Endothelial cell of umbilical vein (primary cell): ENCODE results near the gene EIF3D. TPM values are rescaled to one million over a fixed set of nuclear protein-coding genes. Genes with fewer than 3 reads are reported as not detected.

Source experiments
- BruUV-seq: library from RNA; stranded (reverse); fragments of 400-500 nt; replicated peaks from 2 replicates; lab custom pipeline; 2021; lab: Mats Ljungman, UMichigan
- CTCF ChIA-PET: fragments of 300-600, 350-600 bp; sonication (Branson Sonifier 250); formaldehyde crosslinking; loops from one replicate; lab custom pipeline; 2021; ENCODE audit warnings: antibody characterized with exemption, inconsistent platforms; lab: Charles Lee
- POLR2A ChIA-PET: fragments of 300-600, 350-600 bp; sonication (Branson Sonifier 250); formaldehyde crosslinking; loops from one replicate; lab custom pipeline; 2021; ENCODE audit warnings: antibody characterized with exemption, inconsistent platforms; lab: Charles Lee
- DNase-seq: peaks from one replicate; pipeline ENCODE4 v3.0.0-alpha.2; 2011; ENCODE audit warnings: low read depth, low spot score
- FAIRE-seq: peaks from 2 replicates; lab custom pipeline; 2011; peaks lifted over from hg19 to GRCh38; lab: Jason Lieb, UNC
- H2AFZ ChIP-seq: 2 replicates; pipeline ENCODE4 v1.6.0; 2012; ENCODE audit warnings: low read depth, low read length, control low read depth, inconsistent platforms
- H3K27ac ChIP-seq: 2 replicates; pipeline ENCODE4 v1.5.1; 2011; ENCODE audit warnings: low read depth, mild to moderate bottlenecking, control low read depth, low read length, moderate library complexity; ENCODE audit not compliant: insufficient read depth
- H3K27me3 ChIP-seq, 2 experiments: 2 replicates each; pipeline versions ENCODE4 v1.6.0 to v1.6.1; 2011; ENCODE audit warnings: low read length in 2 of 2, mixed read lengths in 1 of 2; ENCODE audit not compliant: control insufficient read depth in 2 of 2, insufficient read depth in 2 of 2
- H3K36me3 ChIP-seq, 2 experiments: 2 replicates in 1 of 2; 3 replicates in 1 of 2; pipeline ENCODE4 v1.5.1; 2011; ENCODE audit warnings: low read length in 2 of 2, mild to moderate bottlenecking in 1 of 2, moderate library complexity in 1 of 2; ENCODE audit not compliant: control insufficient read depth in 2 of 2, insufficient read depth in 2 of 2; ENCODE audit errors: extremely low read depth in 1 of 2
- H3K4me1 ChIP-seq: 3 replicates; pipeline ENCODE4 v1.5.1; 2011; ENCODE audit warnings: mild to moderate bottlenecking, low read length; ENCODE audit not compliant: control insufficient read depth, insufficient read depth; ENCODE audit errors: extremely low read depth
- H3K4me2 ChIP-seq: 2 replicates; pipeline ENCODE4 v1.6.1; 2011; ENCODE audit warnings: low read length, control low read depth, mixed read lengths; ENCODE audit not compliant: insufficient read depth
- H3K4me3 ChIP-seq, 3 experiments: fragments of 200-600 bp in 1 of 3; sonication (generic), shearing (Covaris generic) in 1 of 3; replicated peaks in 1 of 3; 2 replicates each; pipeline ENCODE4 v1.5.1; 2011 to 2016; ENCODE audit warnings: control low read depth in 3 of 3, low read length in 3 of 3, mild to moderate bottlenecking in 2 of 3, inconsistent platforms in 1 of 3, low read depth in 1 of 3, moderate library complexity in 1 of 3; ENCODE audit not compliant: insufficient read depth in 1 of 3
- H3K79me2 ChIP-seq: 2 replicates; pipeline ENCODE4 v1.6.0; 2012; ENCODE audit warnings: low read length, inconsistent platforms; ENCODE audit not compliant: control insufficient read depth, insufficient read depth
- H3K9ac ChIP-seq: replicated peaks from 2 replicates; pipeline ENCODE3; 2011; ENCODE audit warnings: low read length, control low read depth; ENCODE audit not compliant: insufficient read depth; ENCODE audit errors: extremely low read depth
- H3K9me1 ChIP-seq: replicated peaks from 3 replicates; pipeline ENCODE4 v1.6.0; 2011; ENCODE audit warnings: mild to moderate bottlenecking, low read length; ENCODE audit not compliant: control insufficient read depth, insufficient read depth; ENCODE audit errors: extremely low read depth
- H3K9me3 ChIP-seq: replicated peaks from 2 replicates; pipeline ENCODE4 v1.5.1; 2012; ENCODE audit warnings: low read length, inconsistent platforms; ENCODE audit not compliant: control insufficient read depth, insufficient read depth
- H4K20me1 ChIP-seq: replicated peaks from 2 replicates; pipeline ENCODE3; 2011; ENCODE audit warnings: mild to moderate bottlenecking, low read length; ENCODE audit not compliant: control insufficient read depth, insufficient read depth; ENCODE audit errors: extremely low read depth
- CTCF ChIP-seq, 2 donors: IDR thresholded peaks; 1 replicate in 1 of 2; 2 replicates in 1 of 2; pipeline ENCODE4 v1.5.1; 2011; ENCODE audit warnings: low read length in 2 of 2, mild to moderate bottlenecking in 2 of 2, moderate library complexity in 2 of 2, control low read depth in 1 of 2, inconsistent platforms in 1 of 2, low read depth in 1 of 2; ENCODE audit not compliant: insufficient read depth in 1 of 2; ENCODE audit errors: extremely low read depth in 1 of 2
- EZH2 ChIP-seq: IDR thresholded peaks from 2 replicates; pipeline ENCODE4 v1.6.1; 2012; ENCODE audit warnings: borderline replicate concordance, low read depth, mild to moderate bottlenecking, moderate library complexity, low read length, inconsistent platforms; ENCODE audit not compliant: severe bottlenecking
- FOS ChIP-seq: IDR thresholded peaks from 2 replicates; pipeline ENCODE4 v1.6.1; 2011; ENCODE audit warnings: mild to moderate bottlenecking, low read length, moderate library complexity, borderline replicate concordance; ENCODE audit not compliant: insufficient read depth
- GATA2 ChIP-seq: IDR thresholded peaks from 2 replicates; pipeline ENCODE4 v1.7.0; 2011; ENCODE audit warnings: low read depth, mild to moderate bottlenecking, moderate library complexity, mixed read lengths, low read length; ENCODE audit not compliant: insufficient read length, insufficient read depth
- JUN ChIP-seq: IDR thresholded peaks from 2 replicates; pipeline ENCODE4 v1.6.1; 2011; ENCODE audit warnings: borderline replicate concordance, low read depth; ENCODE audit not compliant: insufficient read length, insufficient read depth
- MAX ChIP-seq: IDR thresholded peaks from 2 replicates; pipeline ENCODE4 v1.6.1; 2011; ENCODE audit not compliant: insufficient read depth, insufficient read length
- MYC ChIP-seq: IDR thresholded peaks from one replicate; pipeline ENCODE4 v1.6.1; 2011; ENCODE audit warnings: mild to moderate bottlenecking, low read depth, low read length
- POLR2A ChIP-seq: IDR thresholded peaks from 2 replicates; pipeline ENCODE4 v1.6.1; 2012; ENCODE audit warnings: low read depth, mild to moderate bottlenecking, control low read depth, low read length
- POLR2AphosphoS5 ChIP-seq: IDR thresholded peaks from 2 replicates; pipeline ENCODE4 v1.6.1; 2012; ENCODE audit warnings: low read depth, mild to moderate bottlenecking, control low read depth, low read length, moderate library complexity; ENCODE audit not compliant: insufficient read depth
- dilution Hi-C: fragments of 300-500 bp; cut with MboI; formaldehyde crosslinking; loops from one replicate; pipeline ENCODE4 v1.15.0; 2019; ENCODE audit warnings: low sequenced_read_pairs; ENCODE audit not compliant: extremely low pct_ligation_motif_present
- intact Hi-C: fragments of 100-400 bp; cut with micrococcal nuclease; formaldehyde crosslinking; loops from one replicate; pipeline ENCODE4 v1.10.0; 2022
- polyA plus RNA-seq, 4 experiments: library from polyadenylated mRNA; depleted of rRNA in 3 of 4; stranded (reverse) in 3 of 4; unstranded in 1 of 4; fragments of >200 nt; gene quantifications; 2 replicates each; pipeline versions ENCODE4 v1.2.1 to v1.2.3, GENCODE V29; 2011 to 2012; ENCODE audit warnings: missing spikeins in 1 of 4
- total RNA-seq: library from RNA; stranded (reverse); gene quantifications from 2 replicates; pipeline ENCODE4 v1.2.3, GENCODE V29; 2021

EIF3D gene
- total and polyA plus RNA-seq, 2 donors (not counting 3 experiments of a cell fraction or from before 2014, with no cell fraction given) = 201 to 413 TPM

GRCh38 chr22:36467946-36468345, 61.0 kb downstream of the EIF3D start:
- Histone ChIP-seq H3K9ac (peak overlapping the region; percentile 26), H3K9me3 (no peaks in the 10 kb centered on the region), H3K79me2 (peaks cover 5% of the 10 kb centered on the region), H3K27me3 (no peaks in the 10 kb centered on the region), H2AFZ (no peak overlapping the region), H3K27ac (peak overlapping the region; percentile 91), H4K20me1 (no peaks in the 10 kb centered on the region), H3K4me2 (no peak overlapping the region), H3K36me3 (peaks cover 0 to 4% of the 10 kb centered on the region in 2 experiments), H3K9me1 (no peaks in the 10 kb centered on the region), H3K4me3 (no peak overlapping the region), H3K4me1 (peaks cover 59% of the 10 kb centered on the region)
- FAIRE-seq (peak; percentile 96), DNase-seq (peak; percentile 67)
- CTCF ChIA-PET = interaction anchor here (1.0 to 5.3 kb wide), 6 partner anchors 80 to 167 kb away, joined by 3 to 68 read pairs (median 21); partner anchors contain the start of gene MYH9
- POLR2A ChIA-PET = interaction anchor here (0.6 to 2.0 kb wide), 6 partner anchors 80 to 139 kb away, joined by 3 to 7 read pairs (median 4); partner anchors contain the start of gene MYH9
- no TSS peak for BruUV-seq
- TF ChIP-seq FOS = peak; percentile 91
- TF ChIP-seq POLR2AphosphoS5 = peak; percentile 70
- TF ChIP-seq MYC = no peak
- TF ChIP-seq CTCF (IDR thresholded peaks at IDR 0.05; ENCODE audit: extremely low read depth in 1 of 2, insufficient read depth in 1 of 2, low read depth in 1 of 2, low read length in 2 of 2) = no peak
- no peak for TF ChIP-seq POLR2A
- no peak for TF ChIP-seq MAX
- TF ChIP-seq JUN = peak; percentile 52
- TF ChIP-seq GATA2 = no peak
- TF ChIP-seq EZH2 = no peak
- dilution Hi-C loops = no loop called here
- intact Hi-C loops = loop anchor here (5.0 kb wide), 1 partner anchor 101 kb away; no protein-coding TSS in a partner anchor
